Nephron progenitor cell (in vitro differentiated cells): ENCODE results near the gene ARL8B.

ENCODE experiments used
- DNase-seq: peaks from one replicate; pipeline ENCODE4 v3.0.0; 2021
- H3K27ac Mint-ChIP-seq: 2 replicates; pipeline ENCODE4 v1.8.0; 2021; ENCODE audit warnings: mild to moderate bottlenecking, moderate library complexity, mixed read lengths
- H3K27me3 Mint-ChIP-seq: 2 replicates; pipeline ENCODE4 v1.8.0; 2021; ENCODE audit warnings: mild to moderate bottlenecking, low read depth, mixed read lengths; ENCODE audit not compliant: poor library complexity
- H3K36me3 Mint-ChIP-seq: 2 replicates; pipeline ENCODE4 v1.8.0; 2021; ENCODE audit warnings: low read depth, mixed read lengths
- H3K4me1 Mint-ChIP-seq: 2 replicates; pipeline ENCODE4 v1.8.0; 2021; ENCODE audit warnings: mixed read lengths
- H3K4me3 Mint-ChIP-seq: 2 replicates; pipeline ENCODE4 v1.8.0; 2021; ENCODE audit warnings: mild to moderate bottlenecking, moderate library complexity, mixed read lengths
- H3K9me3 Mint-ChIP-seq: 2 replicates; pipeline ENCODE4 v1.8.0; 2021; ENCODE audit warnings: mild to moderate bottlenecking, moderate library complexity, mixed read lengths
- CTCF ChIP-seq: fragments of 200-600 bp; sonication (generic); IDR thresholded peaks from 2 replicates; pipeline ENCODE4 v1.5.0; 2021; ENCODE audit warnings: antibody characterized with exemption

The ARL8B gene

GRCh38 chr3:5187920-5188418 is 65.9 kb downstream of the ARL8B start:
- no peaks in the 10 kb centered on the region for H3K9me3 Mint-ChIP-seq
- H3K27ac Mint-ChIP-seq = no peak overlapping the region
- H3K4me3 Mint-ChIP-seq = peak overlapping the region; percentile 92
- H3K27me3 Mint-ChIP-seq = no peaks in the 10 kb centered on the region
- TF ChIP-seq CTCF = no peak
- H3K36me3 Mint-ChIP-seq = peaks cover 28% of the 10 kb centered on the region
- H3K4me1 Mint-ChIP-seq = peaks cover 53% of the 10 kb centered on the region
- DNase-seq = peak; percentile 53

- H3K4me3 Mint-ChIP-seq = peak overlapping the region; percentile 92
- peak; percentile 9 for DNase-seq
- H3K36me3 Mint-ChIP-seq = peaks cover 30% of the 10 kb centered on the region
- no peaks in the 10 kb centered on the region for H3K27me3 Mint-ChIP-seq
- peak overlapping the region; percentile 95 for H3K27ac Mint-ChIP-seq
- peaks cover 55% of the 10 kb centered on the region for H3K4me1 Mint-ChIP-seq
- TF ChIP-seq CTCF = no peak
- H3K9me3 Mint-ChIP-seq = no peaks in the 10 kb centered on the region
Measured at GRCh38 chr3:5188419-5189221, 66.5 kb downstream of the ARL8B start.

- Mint-ChIP-seq H3K4me1 (peaks cover 62% of the 10 kb centered on the region), H3K9me3 (no peaks in the 10 kb centered on the region), H3K4me3 (peak overlapping the region; percentile 70), H3K36me3 (peaks cover 47% of the 10 kb centered on the region), H3K27ac (no peak overlapping the region), H3K27me3 (no peaks in the 10 kb centered on the region)
- DNase-seq = no peak
- no peak for TF ChIP-seq CTCF
Measured at GRCh38 chr3:5190147-5190791, 68.2 kb downstream of the ARL8B start.

- Mint-ChIP-seq H3K4me3 (no peak overlapping the region), H3K27ac (no peak overlapping the region)
Measured at GRCh38 chr3:5191555-5192304, 69.6 kb downstream of the ARL8B start.

More at GRCh38 chr3:5191555-5192304, 69.6 kb downstream of the ARL8B start:
- DNase-seq = no peak
- no peaks in the 10 kb centered on the region for H3K9me3 Mint-ChIP-seq
- H3K4me1 Mint-ChIP-seq = peaks cover 53% of the 10 kb centered on the region
- no peak for TF ChIP-seq CTCF
- no peaks in the 10 kb centered on the region for H3K27me3 Mint-ChIP-seq
- H3K36me3 Mint-ChIP-seq = peaks cover 50% of the 10 kb centered on the region
